Omental fat pad (tissue), 4 donors: ENCODE data around the gene EME2. TPM values are rescaled to one million over a fixed set of nuclear protein-coding genes. Genes with fewer than 3 reads are reported as not detected.

Source experiments
- ATAC-seq: fragments of 150-250 bp; one replicate; pipeline ENCODE4 v1.9.1; 2016; ENCODE audit warnings: mild to moderate bottlenecking, moderate library complexity; ENCODE audit not compliant: low FRiP score
- DNase-seq: peaks from one replicate; pipeline ENCODE4 v3.0.0-alpha.2; 2019; ENCODE audit warnings: low spot score
- CTCF ChIP-seq, 3 donors: fragments of 450-650 bp; IDR thresholded peaks; one replicate each; pipeline ENCODE4 v1.5.1; 2016 to 2017; ENCODE audit warnings: antibody characterized with exemption in 3 of 3, mild to moderate bottlenecking in 3 of 3, moderate library complexity in 2 of 3
- total RNA-seq, 4 donors: library from RNA; depleted of rRNA; stranded (reverse); fragments of >200 nt; gene quantifications; one replicate each; pipeline ENCODE4 v1.1.0, GENCODE V29; 2016

Gene EME2
- total RNA-seq, 4 donors from 2014 or later = 5.9 to 16.2 (median 7.1) TPM

- no peak for DNase-seq
- ATAC-seq = no peak
- TF ChIP-seq CTCF (IDR thresholded peaks at IDR 0.05) = no peak
Observed at GRCh38 chr16:1789643-1790045, 17.0 kb downstream of the EME2 start.

GRCh38 chr16:1790261-1790610 lies 17.6 kb downstream of the EME2 start:
- DNase-seq (no peak), ATAC-seq (no peak)
- no peak for TF ChIP-seq CTCF (IDR thresholded peaks at IDR 0.05)

- ATAC-seq (no peak), DNase-seq (no peak)
- no peak for TF ChIP-seq CTCF (IDR thresholded peaks at IDR 0.05)
Observed at GRCh38 chr16:1790611-1791255, 18.1 kb downstream of the EME2 start.

- TF ChIP-seq CTCF (IDR thresholded peaks at IDR 0.05) = no peak
- ATAC-seq (no peak), DNase-seq (no peak)
Observed at GRCh38 chr16:1791256-1791942, 18.8 kb downstream of the EME2 start.

- TF ChIP-seq CTCF (IDR thresholded peaks at IDR 0.05) = no peak
- DNase-seq = no peak
- ATAC-seq = no peak
Observed at GRCh38 chr16:1791943-1792812, 19.6 kb downstream of the EME2 start.

- ATAC-seq (no peak), DNase-seq (no peak)
- no peak for TF ChIP-seq CTCF (IDR thresholded peaks at IDR 0.05)
Observed at GRCh38 chr16:1792836-1793577, 20.4 kb downstream of the EME2 start.
